Fibroblast of skin of scalp (primary cell): Measurements from ENCODE around the gene GNB1L.

Experiments
- DNase-seq: peaks from one replicate; pipeline ENCODE4 v3.0.0-alpha.2; 2013

The GNB1L gene

GRCh38 chr22:19859861-19860510, 5.3 kb upstream of the GNB1L start:
- DNase-seq, result no peak

DNA sequence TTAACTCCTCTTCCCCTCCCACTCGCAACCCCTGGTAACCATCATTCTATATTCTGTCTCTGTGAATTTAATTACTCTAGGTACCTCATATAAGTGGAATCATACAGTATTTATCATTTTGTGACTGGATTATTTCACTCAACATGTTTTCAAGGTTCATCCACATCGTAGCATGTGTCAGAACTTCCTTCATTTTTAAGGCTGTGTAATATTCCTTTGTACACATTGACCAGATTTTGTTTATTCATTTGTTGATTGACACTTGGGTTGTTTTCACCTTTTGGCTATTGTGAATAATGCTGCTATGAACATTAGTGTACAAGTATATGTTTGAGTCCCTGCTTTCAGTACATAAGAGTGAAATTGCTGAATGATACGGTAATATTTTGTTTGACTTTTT, 2.7 kb upstream of the GNB1L start:
- no peak for DNase-seq

GRCh38 chr22:19855504-19856409, 1.1 kb upstream of the GNB1L start:
- DNase-seq, result peak; percentile 44

DNA sequence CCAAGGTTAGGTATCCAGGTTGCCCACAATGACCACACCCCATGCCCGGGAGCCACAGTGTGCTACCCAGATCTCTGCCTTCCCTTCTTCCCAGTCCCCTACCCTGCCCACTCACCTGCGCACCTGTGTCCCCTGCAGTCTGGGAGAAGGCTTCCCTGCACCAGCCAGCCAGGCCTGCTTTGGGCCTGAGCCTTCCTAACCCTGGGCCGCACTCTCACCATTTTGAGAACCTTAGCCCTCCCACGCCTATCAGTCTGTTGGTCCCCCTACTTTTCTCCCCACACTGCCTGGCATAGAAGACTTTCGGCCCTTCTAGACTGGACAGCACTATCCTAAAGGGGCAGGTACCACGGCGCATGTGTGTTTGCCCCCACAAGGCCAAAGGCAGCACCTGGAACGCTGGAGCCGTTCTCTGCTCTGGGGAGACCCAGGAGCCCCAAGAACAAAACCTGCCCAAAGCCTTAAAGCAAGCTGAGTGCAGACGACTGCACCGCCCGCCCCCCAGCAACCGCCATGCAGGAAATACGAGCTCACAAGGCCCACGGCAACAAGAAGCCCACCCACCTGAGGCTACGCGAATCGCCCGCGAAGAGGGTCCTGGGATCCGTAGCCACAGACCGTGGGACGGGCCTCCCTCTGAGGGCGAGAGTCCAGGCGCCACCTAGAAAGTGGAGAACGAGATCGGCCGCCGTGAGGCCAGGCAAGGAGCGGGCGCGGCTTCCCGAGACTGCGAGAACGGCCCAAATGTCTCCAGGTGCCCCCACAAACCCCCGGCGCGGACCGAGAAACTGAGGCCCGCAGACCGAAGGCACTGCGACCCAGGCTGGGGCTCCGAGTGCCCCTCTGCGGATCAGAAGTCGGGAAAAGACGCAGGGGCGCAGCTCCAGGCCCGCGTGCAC, 546 bp downstream of the GNB1L start:
- DNase-seq, result no peak

DNA sequence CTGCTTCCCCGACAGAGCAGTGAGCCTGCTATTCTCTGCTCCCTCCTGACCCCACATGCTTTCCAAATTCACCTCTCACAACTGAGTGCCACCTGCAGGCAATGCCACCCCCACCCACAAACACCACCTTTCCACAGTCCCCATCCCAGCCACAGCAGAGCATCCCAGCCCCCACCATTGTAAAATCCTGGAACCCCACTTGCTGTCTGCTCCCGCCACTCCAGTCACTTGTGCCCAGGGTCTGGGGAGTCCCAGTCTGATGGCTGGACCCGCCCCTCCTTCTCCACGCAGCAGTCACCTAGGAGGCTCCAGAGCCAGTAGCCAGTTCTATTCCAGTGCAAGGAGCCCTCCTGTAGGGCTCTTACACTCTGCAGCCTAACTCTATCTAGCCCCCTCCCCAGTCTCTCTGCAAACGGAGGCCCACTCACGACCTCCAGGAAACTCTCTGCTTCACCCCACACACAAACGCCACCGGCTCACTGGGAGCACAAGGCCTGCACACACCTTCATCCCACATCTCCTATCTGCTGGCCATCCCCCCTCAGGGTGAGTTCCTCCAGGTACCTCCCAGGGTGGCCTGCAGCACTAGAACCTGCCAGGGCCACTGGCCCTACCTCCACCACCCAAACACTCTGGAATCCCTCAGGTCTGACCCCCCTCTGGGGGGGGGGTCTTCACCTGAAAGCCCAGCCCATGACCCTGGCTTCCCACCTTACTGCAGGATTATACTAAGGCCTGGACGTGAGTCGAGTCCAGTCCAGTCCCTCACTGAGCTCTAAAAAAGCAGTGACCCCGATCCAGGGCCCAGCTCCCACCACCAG, 1.4 kb downstream of the GNB1L start:
- no peak for DNase-seq

DNA sequence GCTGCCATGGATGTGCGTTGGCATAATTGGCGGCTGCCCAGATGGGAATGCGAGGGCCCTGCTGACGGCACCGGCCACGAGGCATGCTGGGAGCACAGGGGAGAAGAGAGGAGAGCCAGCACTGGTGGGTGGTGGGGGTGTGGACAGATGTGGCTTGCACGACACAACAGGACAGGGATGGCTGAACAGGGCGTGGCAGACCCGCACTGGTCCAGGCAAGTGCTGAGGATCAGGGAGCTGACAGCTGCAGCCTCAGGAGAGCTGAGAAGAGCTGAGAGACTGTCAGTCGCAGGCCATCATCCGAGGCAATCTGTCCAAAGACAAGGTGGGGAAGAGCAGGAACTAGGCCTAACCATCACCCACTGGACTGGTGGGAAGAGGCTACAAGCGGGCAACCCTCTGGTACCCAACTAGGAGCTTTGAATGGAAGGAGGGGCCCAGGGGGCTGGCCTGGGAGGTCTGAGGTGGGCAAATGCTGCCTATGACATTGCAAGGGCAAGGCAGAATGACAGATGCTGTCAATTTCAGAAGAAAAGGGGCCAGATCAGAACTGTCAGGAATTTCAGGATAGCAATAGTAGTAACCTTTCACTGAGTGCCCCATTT, 2.4 kb downstream of the GNB1L start:
- no peak for DNase-seq

- no peak for DNase-seq
Measured at GRCh38 chr22:19851291-19852176, 3.1 kb downstream of the GNB1L start.

DNA sequence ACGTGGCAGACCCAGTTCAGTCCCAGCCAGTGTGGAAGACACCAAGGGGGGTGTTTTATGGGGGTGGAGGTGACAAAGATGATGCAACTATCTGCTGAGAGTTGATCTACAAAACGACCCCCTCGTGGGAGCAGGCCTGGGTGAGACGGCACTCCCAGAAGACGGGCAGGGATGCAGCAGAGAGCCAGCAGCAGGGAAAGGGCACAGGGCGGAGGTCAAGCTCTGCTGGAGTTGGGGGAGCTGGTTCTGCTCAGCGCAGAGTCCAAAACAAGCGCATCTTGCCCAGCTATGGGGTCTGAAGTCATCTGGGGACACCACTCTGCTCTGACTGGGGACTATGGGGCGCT, 3.9 kb downstream of the GNB1L start:
- DNase-seq, result no peak

DNA sequence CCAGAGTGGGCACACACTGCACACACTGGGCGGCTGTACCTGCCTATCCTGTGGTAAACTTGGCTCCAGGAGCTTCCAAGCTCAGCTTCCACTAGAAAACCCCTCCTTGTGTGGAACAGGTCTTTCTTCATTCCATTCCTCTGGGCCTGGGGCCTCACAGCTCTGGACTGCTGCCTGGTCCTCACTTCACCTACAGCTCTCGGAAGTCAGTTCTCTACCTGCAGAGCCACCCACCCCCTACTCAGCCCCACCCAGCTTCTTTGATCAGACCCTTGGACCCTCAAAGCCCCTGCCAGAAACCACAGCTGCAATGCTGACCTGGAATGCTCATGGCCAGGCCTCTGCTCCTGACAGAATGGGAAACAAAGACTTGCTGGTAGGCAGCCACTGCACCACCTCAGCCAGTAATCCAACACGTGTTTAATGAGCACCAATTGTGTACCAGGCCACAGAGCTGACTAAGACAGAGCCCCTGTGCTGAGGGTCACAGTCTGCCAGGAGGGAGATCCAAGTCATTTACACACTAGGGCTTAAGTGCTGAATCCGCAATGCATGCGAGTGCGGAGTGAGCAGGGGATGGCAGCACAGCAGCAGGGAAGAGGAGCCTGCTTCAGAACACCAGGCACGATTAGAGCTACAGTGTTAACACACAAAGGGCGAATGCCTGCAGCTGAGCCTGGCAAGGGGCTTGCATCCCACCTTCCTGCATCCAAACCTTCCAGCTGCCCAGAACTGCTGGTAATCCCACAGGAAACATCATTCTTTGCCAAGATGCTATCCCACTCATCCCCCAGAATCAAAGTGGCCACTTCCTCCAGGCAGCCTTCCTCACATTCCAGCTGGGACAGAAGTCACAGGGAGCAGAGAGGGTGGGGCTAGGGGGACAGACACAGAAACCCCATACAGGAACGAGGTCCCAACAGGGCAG, 4.6 kb downstream of the GNB1L start:
- no peak for DNase-seq

- no peak for DNase-seq
Measured at GRCh38 chr22:19848298-19849224, 6.1 kb downstream of the GNB1L start.

DNA sequence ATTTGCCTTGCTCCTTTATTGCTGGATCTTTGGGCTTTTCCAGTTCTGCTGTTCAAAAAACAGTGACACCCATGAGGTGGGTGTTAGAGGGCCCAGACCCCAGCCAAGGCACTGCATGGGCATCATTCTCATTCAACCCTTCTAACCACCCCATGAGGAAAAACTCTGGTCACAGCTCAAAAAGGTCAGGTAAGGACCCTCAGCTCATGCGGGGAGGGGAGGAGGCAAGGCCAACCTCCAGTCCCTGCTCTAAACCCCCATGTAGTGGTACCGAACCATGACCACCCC, 7.4 kb downstream of the GNB1L start:
- no peak for DNase-seq

DNA sequence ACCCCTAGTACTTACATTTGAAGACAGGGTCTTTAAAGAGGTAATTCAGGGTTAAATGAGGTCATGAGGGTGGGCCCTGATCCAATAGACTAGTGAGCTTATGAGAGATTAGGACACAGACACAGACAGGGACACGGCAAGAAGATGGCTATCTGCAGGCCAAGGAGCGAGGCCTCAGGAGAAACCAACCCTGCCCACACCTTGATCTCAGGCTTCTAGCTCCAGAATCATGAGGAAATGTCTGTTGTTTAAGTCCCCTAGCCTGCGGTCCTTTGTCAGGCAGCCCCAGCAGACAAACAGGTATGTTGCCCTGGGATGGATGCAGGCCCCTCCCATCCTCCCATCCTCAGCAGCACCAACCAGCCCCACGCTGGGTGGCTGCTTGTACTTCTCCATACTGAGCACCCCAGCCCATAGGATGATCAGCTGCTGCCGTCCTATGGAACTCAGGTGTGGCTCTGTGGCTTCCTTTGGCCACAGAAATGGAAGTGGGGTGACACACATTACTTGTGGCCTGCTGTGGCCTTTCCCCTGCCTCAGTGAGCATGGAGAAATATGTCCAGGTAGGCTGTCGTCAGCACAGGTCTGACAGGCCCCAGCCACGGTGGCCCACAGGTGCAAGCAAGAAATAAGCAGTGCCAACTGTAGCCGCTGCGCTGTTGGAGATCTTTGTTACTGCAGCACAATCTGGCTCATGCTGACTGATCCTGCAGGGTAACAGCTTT, 7.9 kb downstream of the GNB1L start:
- DNase-seq, result no peak

DNA sequence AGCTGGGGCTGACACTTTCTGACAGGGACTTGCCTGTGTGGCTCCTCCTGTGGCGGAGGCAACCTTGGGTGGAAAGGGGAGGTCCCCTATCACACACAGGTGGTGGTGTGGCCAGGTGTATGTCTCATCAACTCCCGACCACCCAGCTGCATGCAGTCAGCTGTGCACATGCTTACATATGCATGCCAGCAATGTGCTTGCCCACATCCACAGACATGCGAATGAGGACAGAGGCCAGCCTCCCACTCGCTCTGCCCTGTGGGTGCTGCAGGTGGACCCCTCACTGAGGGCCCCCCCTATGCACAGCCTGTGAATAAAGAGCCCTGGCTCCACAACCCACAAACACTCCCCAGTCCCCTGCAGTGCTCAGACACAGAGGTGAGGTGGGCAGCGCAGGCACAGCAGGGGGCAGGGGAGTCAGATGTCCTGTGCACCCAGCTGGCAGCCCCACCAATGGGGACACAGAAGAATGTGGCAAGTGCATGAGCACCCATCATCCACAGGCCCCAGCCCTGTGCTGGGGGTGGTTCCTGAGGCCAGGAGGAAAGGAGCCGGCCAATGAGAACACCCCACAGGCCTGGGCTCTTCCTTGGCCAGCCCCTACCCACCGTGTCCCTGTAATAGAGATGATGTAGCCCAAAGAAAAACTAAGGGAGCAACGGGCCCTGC, 9.5 kb downstream of the GNB1L start:
- DNase-seq, result no peak

GRCh38 chr22:19844377-19845053, 10.2 kb downstream of the GNB1L start:
- peak; percentile 60 for DNase-seq

DNA sequence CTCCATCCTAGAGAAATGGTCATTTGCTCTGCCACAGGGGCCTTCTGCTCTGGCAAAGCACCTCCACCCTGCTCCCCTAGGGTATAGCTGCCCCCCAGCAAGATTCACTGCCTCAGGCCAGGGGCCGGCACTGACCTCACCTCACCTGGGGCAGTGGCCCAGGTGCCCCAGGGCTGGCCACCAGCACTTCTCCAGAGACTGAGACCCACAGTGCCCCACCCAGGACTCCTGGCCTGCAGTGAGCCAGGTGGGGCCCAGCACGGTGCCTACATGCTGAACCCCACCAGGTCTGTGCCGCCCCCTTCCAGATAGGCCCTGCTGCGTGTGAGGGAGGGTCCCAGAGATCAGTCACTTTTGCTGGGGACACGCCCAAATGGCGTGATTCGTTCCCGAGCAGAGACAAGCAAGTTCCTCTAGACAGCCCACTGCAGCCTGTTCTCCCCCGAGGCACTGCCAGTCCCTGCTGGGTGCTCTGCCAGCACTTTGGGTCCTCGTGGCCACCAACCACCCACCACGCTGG, 10.8 kb downstream of the GNB1L start:
- DNase-seq, result no peak

GRCh38 chr22:19843107-19843856, 11.4 kb downstream of the GNB1L start:
- DNase-seq, result no peak
